ENCODE data around the gene ZNF532.

The ZNF532 gene

GRCh38 chr18:58862851-58863538, 1.7 kb upstream of the ZNF532 start:
- TF ChIP-seq TAF1 (IDR thresholded peaks at IDR 0.05; ENCODE audit: borderline replicate concordance, insufficient read depth, low read length) (no peak), SIN3A (IDR thresholded peaks at IDR 0.05; ENCODE audit: borderline replicate concordance, insufficient read depth, low read length) (no peak), REST (IDR thresholded peaks at IDR 0.05; ENCODE audit: insufficient read depth in 1 of 2, low read depth in 2 of 2, low read length in 2 of 2) (no peak), FOXP2 (optimal IDR thresholded peaks at IDR 0.05; ENCODE audit: borderline replicate concordance, extremely low read depth, extremely low read length, insufficient read depth) (no peak), POLR2AphosphoS5 (IDR thresholded peaks at IDR 0.05; ENCODE audit: low read depth, low read length) (no peak)

GRCh38 chr18:58863539-58864145, 1.0 kb upstream of the ZNF532 start:
- TF ChIP-seq POLR2AphosphoS5 (IDR thresholded peaks at IDR 0.05; ENCODE audit: low read depth, low read length), result no peak
- TF ChIP-seq TAF1 (IDR thresholded peaks at IDR 0.05; ENCODE audit: borderline replicate concordance, insufficient read depth, low read length), result no peak
- TF ChIP-seq FOXP2 (optimal IDR thresholded peaks at IDR 0.05; ENCODE audit: borderline replicate concordance, extremely low read depth, extremely low read length, insufficient read depth), result no peak
- TF ChIP-seq SIN3A (IDR thresholded peaks at IDR 0.05; ENCODE audit: borderline replicate concordance, insufficient read depth, low read length), result no peak
- no peak for TF ChIP-seq REST (IDR thresholded peaks at IDR 0.05; ENCODE audit: insufficient read depth in 1 of 2, low read depth in 2 of 2, low read length in 2 of 2)

GRCh38 chr18:58865033-58865590, 435 bp downstream of the ZNF532 start:
- TF ChIP-seq SIN3A (IDR thresholded peaks at IDR 0.05; ENCODE audit: borderline replicate concordance, insufficient read depth, low read length) (no peak), FOXP2 (optimal IDR thresholded peaks at IDR 0.05; ENCODE audit: borderline replicate concordance, extremely low read depth, extremely low read length, insufficient read depth) (no peak), TAF1 (IDR thresholded peaks at IDR 0.05; ENCODE audit: borderline replicate concordance, insufficient read depth, low read length) (no peak)

GRCh38 chr18:58865701-58866065, 1.0 kb downstream of the ZNF532 start:
- TF ChIP-seq SIN3A (IDR thresholded peaks at IDR 0.05; ENCODE audit: borderline replicate concordance, insufficient read depth, low read length) (no peak), REST (IDR thresholded peaks at IDR 0.05; ENCODE audit: insufficient read depth in 1 of 2, low read depth in 2 of 2, low read length in 2 of 2) (no peak), FOXP2 (optimal IDR thresholded peaks at IDR 0.05; ENCODE audit: borderline replicate concordance, extremely low read depth, extremely low read length, insufficient read depth) (no peak), TAF1 (IDR thresholded peaks at IDR 0.05; ENCODE audit: borderline replicate concordance, insufficient read depth, low read length) (no peak), POLR2AphosphoS5 (IDR thresholded peaks at IDR 0.05; ENCODE audit: low read depth, low read length) (no peak)

- no peak for TF ChIP-seq REST (IDR thresholded peaks at IDR 0.05; ENCODE audit: insufficient read depth in 1 of 2, low read depth in 2 of 2, low read length in 2 of 2)
- TF ChIP-seq SIN3A (IDR thresholded peaks at IDR 0.05; ENCODE audit: borderline replicate concordance, insufficient read depth, low read length), result no peak
- TF ChIP-seq FOXP2 (optimal IDR thresholded peaks at IDR 0.05; ENCODE audit: borderline replicate concordance, extremely low read depth, extremely low read length, insufficient read depth), result no peak
- TF ChIP-seq POLR2AphosphoS5 (IDR thresholded peaks at IDR 0.05; ENCODE audit: low read depth, low read length), result no peak
- no peak for TF ChIP-seq TAF1 (IDR thresholded peaks at IDR 0.05; ENCODE audit: borderline replicate concordance, insufficient read depth, low read length)
These were observed 1.5 kb downstream of the ZNF532 start for GRCh38 chr18:58866066-58866772.
